Hepatic stellate cell (primary cell): Measurements from ENCODE around the gene HOXD1.

ENCODE experiments used
- DNase-seq: peaks from one replicate; pipeline ENCODE4 v3.0.0; 2011; ENCODE audit warnings: low spot score

Gene HOXD1

DNA sequence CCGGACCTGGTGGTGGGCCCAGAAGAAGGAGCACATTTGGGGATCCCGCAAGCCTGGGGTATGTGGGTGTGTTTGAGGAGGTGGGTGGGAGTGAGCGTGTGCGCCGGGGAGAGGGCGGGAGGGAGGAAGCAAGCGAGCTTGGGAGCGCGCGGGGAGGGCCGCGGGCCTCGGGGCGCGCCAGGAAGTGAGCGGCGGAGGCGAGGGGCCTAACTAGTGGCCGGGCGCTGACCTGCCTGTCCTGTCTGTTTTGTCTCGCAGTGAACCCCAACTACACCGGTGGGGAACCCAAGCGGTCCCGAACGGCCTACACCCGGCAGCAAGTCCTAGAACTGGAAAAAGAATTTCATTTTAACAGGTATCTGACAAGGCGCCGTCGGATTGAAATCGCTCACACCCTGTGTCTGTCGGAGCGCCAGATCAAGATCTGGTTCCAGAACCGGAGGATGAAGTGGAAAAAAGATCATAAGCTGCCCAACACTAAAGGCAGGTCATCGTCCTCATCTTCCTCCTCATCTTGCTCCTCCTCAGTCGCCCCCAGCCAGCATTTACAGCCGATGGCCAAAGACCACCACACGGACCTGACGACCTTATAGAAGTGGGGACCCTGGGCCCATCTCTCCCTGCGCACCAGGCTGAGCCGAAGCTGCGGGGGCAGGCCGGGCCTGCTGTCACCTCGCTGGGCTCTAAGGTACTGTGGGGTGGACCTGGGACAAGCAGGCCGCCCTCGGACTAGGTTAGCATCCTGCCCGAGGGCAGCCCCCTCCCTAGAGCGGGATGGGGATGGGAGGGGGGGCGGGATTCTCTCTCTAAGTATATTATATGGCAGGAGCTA, 35.9 kb upstream of the HOXD1 start:
- no peak for DNase-seq

DNA sequence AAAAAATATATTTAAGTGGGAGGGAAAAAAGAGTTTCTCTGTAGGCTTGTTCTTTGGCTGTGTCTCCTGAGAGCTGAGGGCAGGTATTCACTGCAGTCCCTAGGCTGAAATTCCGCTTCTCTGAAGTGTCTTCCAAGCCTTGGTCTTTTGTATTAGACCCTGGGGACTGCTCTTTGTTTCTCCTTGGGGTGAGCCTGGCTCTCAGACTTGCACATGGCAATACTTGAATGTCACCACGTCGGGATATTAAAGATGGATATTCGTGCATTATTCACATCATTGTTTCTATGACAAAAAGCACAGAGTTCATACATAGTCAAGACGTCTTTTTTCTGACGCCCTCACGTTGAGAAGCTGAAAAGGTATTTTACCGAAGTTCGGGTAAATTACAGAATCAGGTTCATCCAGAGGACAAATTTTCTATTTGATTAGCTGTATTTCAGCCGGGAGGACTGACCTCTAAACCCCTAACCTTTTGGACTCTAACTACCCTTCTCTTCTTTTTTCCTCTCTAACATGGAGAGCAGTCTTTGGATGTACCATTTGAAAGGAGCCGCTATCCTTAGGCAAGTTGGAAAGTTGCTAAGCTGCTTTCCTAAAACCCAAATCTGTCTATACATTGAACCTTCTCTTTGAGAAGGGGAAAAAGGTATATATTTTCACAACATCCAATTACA, 33.8 kb upstream of the HOXD1 start:
- DNase-seq, result no peak

DNA sequence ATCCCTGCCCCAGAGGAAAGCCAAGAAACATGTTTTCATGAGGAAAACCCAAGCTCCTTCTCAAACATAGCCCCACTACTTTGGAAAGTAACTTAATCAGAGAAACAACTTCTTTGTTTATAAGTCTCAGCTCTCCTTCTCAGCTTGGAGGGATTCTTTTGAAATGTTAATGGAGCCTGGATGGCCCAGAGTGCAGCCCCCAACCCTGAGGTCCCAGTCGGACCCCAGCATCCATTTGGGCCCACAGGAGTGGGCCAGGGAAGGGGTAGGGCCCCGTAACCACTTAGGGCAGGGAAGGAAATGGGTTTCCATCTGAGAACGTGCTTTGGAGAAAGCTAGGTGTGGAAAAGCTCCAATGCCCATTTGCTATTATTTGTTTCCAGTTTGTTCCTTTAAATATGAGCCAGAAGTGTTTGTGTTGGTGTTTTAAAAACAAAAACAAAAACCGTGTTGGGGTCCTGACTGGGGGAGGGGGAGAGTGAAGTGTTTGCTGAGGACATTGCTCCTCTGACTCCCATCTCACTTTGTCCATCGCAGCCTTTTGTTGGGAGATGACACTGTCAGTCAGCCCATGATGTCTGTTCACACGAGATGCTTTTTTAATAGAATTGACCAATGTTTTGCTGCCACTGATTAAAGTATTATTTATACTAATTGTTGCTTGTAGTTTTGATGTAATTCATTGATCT, 33.0 kb upstream of the HOXD1 start:
- DNase-seq, result no peak

DNA sequence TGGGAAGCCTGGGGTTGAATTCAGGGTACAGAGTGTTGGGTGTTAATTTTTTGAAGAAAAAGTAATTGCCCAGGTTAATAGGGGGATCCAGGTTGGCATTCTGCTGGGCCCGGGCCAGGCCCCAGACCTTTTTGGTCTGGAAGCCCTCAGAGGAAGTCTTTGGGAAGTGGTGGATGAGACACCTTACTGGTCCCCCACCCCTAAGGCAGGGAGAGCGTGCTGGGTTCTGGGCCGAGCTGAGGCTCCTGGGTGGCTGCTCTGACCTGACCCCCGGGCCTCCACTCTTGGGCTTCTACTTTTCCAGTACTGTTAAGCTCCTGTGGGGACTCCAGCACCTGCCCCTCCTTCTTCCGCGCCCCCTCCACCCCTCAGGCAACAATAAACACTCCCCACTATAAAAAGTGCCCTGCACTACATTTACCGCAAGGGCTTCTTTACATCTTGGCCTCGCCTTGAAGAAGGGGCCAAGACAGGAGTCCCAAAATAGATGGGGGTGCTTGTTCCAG, 32.1 kb upstream of the HOXD1 start:
- no peak for DNase-seq

DNA sequence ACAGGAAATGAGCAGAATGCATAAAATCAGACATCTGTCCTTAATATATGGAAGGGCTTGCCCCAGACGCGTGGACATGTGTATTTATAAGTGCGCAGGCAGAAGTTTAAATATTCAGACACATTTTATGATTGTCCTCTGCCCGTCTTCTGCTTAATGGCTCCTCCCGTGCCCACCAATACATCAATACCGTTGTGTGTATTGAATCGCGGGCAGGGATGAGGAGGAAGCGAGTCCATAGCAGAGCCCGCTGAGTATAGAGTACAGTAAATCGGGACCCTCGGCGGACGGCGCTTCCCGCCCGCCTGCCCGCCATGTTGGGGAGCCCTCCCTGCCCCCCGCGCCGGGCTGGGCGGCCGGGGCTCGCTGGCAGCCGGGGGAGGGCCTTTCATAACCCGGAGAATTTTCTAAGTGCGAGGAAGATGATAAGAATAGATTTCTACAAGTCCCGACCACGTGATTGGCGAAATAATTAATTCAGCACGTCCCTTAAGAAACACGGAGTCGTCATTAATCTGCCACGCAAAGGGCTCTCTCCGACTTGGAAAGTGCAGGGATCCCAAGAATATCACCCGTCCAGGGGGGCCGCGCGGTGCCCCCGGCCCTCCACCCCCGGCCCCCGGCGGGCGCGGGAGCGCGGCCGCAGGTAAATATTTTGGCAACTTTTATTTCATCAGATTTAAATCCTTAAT, 31.5 kb upstream of the HOXD1 start, which contains the start of gene HOXD3:
TSS of gene HOXD3 (plus strand) at position 501 of the 692 bp plus-strand sequence. CDS start 11,808 bp downstream, outside the sequence.
- DNase-seq, result no peak

DNA sequence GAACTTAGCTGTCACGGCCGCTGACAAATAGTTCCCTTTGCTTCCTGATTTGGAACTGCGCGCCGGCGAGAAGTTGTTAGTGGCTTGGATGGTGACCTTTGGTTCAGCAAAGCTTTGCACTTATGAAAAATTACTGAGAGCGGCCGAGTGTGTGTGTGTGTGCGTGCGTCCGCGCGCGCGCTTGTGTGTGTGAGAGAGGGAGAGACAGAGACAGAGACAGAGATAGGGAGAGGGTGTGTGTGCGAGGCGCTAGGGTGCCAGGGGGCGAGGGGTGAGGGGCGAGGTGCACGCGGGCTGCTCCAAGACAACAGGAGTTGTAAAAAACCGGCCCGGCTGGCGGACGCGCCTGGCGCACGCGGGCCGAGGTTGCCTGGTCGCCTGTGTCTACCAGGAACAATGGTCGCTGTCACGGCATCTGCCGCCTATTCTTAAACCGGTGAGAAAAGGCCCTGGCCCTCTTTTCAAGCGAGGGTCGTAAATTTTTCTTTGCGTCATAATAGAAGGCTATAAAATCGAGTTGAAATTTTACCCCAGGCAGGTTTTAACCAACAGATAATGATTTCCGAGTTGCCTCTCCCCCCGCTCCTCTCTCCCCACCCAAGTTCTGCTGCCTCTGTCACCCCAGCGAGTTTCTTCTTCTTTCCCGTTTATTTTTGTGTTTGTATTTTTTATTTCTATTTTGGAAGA, 30.8 kb upstream of the HOXD1 start:
- DNase-seq, result no peak

DNA sequence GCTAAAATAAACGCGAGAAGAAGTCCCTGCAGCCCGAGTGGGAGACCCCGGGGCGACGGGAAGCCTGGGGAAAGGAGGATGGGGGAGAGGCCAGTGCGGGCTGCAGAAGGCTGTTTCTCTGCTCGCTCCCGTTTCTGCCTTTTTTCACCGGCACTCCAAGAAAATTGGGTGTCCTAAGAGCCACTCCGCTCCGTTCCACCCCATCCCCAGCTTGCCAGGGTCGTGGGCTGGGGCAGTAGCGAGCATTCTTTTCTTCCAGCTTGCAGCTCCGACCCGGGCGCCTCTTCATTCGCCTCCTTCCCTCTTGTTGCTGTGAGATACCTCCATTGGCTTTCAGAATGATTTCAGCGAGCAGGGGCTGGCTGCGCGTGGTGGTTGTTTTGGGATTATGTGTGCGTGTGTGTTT, 30.3 kb upstream of the HOXD1 start:
- DNase-seq, result no peak

DNA sequence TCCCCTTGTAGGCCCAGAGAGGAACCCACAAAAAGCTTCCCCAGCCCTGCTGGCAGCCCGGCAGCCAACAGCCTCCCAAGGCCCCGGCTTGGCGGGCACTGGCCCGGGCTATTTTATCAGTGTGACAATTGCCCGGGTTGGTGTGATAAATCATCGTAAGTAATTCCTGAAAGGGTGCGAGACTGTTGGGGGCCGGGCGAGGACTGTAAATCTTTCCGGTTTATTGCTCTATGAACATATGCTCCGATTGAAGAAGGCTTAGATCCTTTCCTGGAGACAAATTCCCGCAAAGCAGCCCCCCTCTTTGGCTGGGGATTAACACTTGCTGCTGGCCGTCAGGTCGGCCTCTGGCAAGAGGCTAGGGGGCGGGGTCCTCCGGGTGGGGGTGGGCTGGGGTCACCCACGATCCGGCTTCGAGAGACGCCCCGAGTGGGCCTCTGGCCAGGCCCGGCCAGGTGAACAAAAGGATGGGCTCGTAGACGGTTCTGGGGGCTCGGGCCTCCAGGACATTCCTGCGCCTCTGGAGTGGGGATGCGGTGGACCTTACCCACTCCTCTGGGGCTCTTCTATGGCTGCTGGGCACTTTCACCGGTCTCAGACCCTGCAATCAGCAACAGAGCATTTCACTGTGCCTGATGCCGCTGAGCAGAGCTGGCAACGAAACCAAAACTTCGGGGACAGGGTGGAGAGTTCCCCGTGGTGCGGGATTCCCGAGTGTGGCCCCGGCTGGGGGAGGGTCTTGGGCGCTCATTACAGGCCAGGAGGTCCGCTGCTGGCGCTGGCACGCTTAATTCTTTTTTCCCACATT, 29.4 kb upstream of the HOXD1 start:
- DNase-seq, result no peak

DNA sequence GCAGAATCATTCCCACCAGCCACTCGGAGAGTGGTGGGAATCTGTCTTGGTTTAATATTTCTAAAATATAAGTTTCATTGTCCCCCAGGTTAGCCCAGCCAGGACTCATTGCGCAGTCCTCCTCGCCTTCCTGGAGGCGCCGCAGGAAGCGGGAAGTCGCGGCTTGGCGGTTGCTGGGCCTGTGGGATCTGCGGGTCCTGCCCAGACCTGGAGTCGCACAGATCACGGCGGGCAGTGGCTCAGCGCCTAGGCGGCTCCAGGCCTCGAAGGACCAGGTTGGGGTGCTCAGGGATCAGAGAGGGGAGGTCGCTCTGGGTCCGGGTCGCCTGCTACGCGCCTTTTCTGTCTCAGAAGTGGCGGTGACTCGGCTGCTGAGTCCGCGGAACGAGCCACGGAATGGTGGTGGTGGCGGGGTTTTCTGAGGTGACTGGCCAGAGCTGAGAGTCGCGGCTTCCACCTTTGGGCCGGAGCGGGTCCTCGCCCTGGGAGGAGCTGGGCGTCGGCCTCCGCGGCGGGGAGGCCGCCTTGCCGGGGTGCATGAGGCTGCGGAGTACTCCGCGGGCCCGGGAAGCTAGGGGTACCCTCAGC, 28.7 kb upstream of the HOXD1 start:
- no peak for DNase-seq

DNA sequence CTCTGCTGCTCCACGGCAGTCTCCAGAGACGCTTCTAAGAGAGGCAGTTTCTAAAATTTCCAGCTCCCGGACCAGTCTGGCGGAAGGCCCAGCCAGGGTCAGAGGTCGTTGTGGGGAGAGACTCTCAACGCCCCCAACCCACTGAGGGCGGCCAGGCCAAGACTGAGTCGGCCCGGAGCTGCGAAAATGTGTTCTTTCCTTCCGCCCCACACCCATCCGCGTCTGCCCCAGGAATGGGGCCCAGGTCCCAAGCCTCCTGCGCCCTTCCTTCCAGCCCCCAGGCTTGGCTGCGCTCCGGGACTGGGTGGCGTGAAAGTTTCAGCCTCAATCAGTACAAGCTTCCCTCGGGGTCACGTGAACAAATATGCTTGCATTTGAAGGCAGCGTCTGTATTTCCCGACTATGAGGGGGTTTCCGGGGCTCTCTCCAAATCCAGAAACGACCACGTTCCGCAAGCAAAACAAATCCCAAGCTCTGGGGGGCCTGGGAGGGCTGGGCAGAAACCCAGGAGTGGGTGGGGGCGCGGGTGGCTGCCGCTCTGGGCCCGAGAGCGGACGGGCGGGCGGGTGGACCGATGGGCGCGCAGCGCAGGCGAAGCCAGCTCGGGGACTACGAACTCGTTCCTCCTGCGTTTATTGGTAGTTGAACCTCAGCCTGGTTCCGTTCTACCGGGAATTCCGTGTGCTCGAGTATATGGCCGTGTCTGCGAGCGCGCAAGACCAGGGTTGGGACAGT, 28.1 kb upstream of the HOXD1 start:
- no peak for DNase-seq

DNA sequence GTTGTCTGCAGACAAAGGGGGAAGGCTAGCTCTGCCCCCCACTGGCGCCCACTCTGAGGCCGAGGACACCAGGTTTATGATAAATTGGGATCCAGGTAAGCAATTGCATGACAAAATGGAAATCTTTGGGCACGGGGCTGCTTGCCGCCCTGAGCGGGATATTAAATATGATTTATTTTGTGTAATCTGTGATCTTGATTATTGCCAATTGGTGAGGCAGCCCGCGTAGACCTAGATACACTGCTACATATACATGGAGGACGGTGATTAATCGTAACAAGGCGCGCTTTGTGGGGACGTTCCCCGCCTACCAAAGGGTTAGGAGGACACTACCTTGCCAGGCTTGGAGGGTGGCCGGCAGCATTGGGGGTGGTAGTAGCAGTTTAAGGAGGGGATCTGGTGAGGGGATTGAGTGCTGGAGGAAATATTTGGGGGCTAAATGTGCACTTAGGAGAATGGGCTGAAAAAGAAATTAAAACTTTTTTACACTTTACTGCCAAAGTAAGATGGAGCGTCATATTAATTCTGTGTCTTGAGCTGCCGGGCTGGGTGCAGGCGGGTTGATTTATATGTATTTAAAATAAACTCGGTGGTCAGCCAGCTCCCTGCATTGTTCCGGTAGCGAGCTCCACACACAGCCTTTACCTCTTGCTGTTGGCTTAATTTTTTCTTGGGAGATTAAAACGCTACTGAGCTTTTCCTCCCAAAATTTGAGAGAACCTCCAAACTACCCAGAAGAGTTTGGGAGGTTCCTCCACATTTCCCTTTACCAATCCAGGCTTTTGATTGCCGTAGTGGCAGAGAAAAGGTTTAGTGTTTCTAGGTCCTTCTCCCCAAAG, 27.3 kb upstream of the HOXD1 start:
- DNase-seq, result no peak

DNA sequence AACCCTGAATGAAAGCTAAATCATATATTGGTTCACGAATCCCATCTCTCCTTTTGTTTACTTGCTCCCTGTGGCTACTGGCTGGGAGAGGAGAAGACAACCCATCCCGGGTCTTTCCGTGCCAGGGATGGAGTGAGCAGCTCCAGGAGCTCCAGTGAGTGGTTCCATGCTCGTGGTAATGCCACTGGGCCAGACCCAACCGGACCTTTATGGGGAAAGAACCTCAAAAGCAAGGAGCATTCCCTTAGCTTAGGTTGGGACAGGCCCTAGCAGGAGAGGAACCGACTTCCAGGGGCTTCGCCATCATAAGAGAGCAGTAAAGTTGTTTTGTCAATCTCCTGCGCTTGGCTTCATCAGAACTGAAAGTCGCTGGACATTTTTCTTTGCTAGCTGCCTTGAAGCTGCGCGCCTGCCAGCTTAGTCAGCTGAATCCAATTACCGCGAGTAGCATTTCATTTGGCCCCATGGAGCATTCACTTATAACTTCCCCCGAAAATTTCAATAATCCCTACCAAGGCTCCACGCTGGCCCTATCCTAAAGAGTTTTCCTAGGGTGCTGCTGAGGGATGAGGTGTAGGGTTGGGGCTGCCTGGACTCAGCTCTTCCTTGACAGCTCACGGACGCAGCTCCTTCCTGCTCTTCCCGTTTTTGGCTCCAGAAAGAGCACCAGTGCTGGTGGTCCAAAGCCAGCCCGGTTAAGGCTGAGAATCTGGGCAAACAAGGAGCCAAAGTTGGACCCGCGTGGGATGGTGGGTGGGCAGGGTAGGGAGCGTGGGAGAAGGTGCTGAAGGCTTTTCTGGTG, 26.4 kb upstream of the HOXD1 start:
- DNase-seq, result no peak

DNA sequence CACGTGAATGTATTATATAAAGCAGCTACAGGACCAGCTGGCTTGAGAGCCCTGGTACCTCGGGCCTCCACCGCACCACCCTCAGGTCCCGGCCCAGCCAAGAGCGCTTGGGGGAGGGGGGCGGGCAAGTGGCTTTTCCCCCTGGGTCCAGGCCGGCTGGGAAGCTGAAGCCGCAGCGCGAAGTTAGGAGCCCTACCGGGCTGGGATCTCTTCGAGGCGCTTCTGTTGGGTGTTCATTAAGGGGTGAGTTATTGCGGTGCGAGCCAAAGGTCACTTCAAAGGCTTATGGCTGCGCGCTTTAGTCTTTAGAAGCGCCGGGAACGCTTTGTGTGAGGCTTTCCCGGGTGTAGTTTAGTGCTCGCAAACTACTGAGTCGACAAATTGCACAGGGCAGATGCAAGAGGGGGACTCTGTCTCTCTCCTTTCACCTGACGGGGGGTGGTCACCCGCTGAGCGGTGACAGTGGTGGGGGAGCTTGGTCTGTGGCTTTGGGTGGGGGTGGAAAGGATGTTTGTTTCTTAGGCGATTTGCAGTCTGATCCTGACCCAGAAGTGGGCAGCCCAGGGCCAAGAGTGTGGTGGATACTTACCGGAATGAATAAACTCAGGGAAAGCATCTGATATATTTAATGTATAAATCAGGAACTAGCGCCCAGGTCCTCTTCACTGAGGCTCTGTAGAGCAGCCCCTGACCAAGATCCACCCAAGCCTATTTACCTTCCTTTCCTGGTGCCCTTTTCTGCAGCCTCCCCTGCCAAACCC, 25.4 kb upstream of the HOXD1 start:
- DNase-seq, result no peak

DNA sequence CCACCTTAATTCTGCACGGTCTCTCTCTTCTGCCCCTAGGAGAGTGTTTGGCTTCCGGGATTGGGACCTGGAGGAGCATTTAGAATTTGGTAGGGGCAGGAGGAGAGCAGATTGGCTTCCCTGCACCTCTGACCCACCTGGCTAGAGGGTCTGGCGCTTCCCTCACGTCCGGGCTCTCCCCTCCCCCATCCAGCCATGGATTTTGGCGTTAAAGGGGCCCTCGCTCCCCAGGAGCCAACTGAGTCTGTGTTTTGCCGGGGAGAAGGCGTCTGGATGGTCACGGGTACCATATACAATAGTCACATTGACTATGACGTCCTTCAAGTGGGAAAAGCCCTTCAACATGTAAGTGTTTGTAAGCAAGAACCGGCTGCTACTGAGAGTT, 24.8 kb upstream of the HOXD1 start:
- no peak for DNase-seq

DNA sequence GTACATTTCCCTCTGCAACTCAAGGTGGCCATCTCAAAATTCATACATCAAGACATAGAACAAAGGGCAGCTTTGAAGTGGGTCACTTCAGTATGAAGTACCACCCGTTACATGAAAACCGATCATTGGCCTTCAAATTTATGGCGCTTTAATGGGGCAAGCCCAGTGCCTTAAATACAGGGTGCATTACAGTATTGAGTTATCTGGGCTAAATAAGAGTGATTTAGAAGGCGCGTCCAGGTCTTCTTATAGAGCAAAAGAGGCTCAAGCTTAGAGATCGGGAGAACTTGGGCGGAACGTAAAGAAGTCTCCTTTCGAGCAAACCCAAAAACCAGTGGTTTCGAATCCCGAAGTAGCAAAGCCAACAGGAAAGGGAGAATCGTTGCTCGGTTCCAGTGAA, 24.3 kb upstream of the HOXD1 start:
- no peak for DNase-seq

DNA sequence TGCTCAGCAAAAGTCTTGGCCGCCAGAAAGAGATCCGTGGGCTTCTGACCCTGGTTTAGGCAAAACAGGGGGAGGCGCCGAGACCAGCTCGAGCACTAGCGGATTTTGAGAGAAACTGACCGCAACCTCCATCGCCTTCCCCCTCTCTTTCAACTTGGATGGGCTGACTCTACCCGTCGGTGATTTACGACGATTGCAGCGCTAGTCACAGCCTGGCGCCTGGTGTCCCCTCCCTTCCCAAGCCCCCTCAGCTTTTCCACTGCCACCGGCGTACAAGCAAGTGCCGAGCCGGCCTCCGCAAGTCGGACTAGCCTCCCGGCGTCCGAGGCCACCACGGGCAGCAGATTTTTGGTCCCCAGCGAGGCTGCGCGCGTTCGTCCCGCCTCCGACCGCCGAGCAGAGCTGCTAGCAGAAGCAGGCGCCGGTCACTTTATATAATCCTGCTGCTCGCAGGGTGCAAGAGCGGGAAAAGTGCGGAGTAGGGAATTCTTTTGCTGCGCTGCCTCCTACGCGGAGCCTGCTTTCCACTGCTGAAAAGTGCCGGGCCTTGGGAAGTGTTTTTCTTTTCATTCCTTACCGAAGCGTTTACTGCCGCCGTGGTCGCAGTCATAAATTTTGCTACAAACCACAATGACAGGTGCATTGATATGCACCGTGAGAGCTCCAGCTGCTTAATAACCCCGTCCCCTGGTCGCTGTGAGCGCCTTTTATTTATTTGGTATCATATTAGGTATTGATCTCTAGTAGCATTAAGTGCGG, 23.7 kb upstream of the HOXD1 start:
- DNase-seq, result no peak
